Liver (tissue), 9 donors: ENCODE measurements around the gene TRIM9. TPM values are rescaled to one million over a fixed set of nuclear protein-coding genes. Genes with fewer than 3 reads are reported as not detected.

Experiments used
- DNase-seq: peaks from one replicate; pipeline ENCODE4 v3.0.0-alpha.2; 2017; ENCODE audit warnings: low spot score
- H3K27ac ChIP-seq, 2 donors: one replicate each; pipeline ENCODE4 v1.7.0; 2013; ENCODE audit warnings: inconsistent platforms in 2 of 2, low read length in 2 of 2, control low read depth in 1 of 2, low read depth in 1 of 2, mild to moderate bottlenecking in 1 of 2
- H3K27me3 ChIP-seq, 4 donors: one replicate each; pipeline versions ENCODE4 v1.6.1 to v1.7.0; 2013; ENCODE audit warnings: low read length in 3 of 4, inconsistent platforms in 1 of 4, mild to moderate bottlenecking in 1 of 4, moderate library complexity in 1 of 4; ENCODE audit not compliant: control insufficient read depth in 4 of 4, insufficient read depth in 4 of 4
- H3K36me3 ChIP-seq, 4 donors: one replicate each; pipeline versions ENCODE4 v1.6.1 to v1.7.0; 2013; ENCODE audit warnings: low read length in 3 of 4, mild to moderate bottlenecking in 3 of 4, low read depth in 1 of 4, moderate library complexity in 1 of 4; ENCODE audit not compliant: control insufficient read depth in 4 of 4, insufficient read depth in 3 of 4
- H3K4me1 ChIP-seq, 4 donors: one replicate each; pipeline versions ENCODE4 v1.6.1 to v1.7.0; 2013; ENCODE audit warnings: low read length in 3 of 4, mild to moderate bottlenecking in 3 of 4, moderate library complexity in 1 of 4; ENCODE audit not compliant: control insufficient read depth in 4 of 4, insufficient read depth in 4 of 4
- H3K4me3 ChIP-seq, 3 donors: one replicate each; pipeline versions ENCODE4 v1.6.1 to v1.7.0; 2013; ENCODE audit warnings: low read length in 3 of 3, control low read depth in 1 of 3, low read depth in 1 of 3, mild to moderate bottlenecking in 1 of 3
- H3K9ac ChIP-seq, 2 donors: one replicate each; pipeline ENCODE4 v1.7.0; 2013; ENCODE audit warnings: low read length in 2 of 2, mild to moderate bottlenecking in 2 of 2, moderate library complexity in 2 of 2, control low read depth in 1 of 2, low read depth in 1 of 2
- H3K9me3 ChIP-seq, 4 donors: one replicate each; pipeline versions ENCODE4 v1.6.1 to v1.7.0; 2013; ENCODE audit warnings: low read length in 3 of 4; ENCODE audit not compliant: control insufficient read depth in 4 of 4
- ATF3 ChIP-seq: IDR thresholded peaks from 2 replicates; pipeline ENCODE4 v1.6.1; 2016; ENCODE audit warnings: antibody characterized with exemption
- CTCF ChIP-seq: fragments of 150-350 bp; IDR thresholded peaks from 2 replicates; pipeline ENCODE4 v1.5.1; 2017; ENCODE audit warnings: improper control_type of control experiment, low read depth, low read length; ENCODE audit not compliant: missing input control
- EGR1 ChIP-seq, 2 donors: IDR thresholded peaks; 2 replicates each; pipeline ENCODE4 v1.6.1; 2016 to 2018; ENCODE audit warnings: antibody characterized with exemption in 2 of 2, low read depth in 2 of 2
- FOXA1 ChIP-seq: IDR thresholded peaks from 2 replicates; pipeline ENCODE4 v1.6.1; 2016; ENCODE audit warnings: antibody characterized with exemption
- FOXA2 ChIP-seq: IDR thresholded peaks from 2 replicates; pipeline ENCODE4 v1.6.1; 2016; ENCODE audit warnings: antibody characterized with exemption
- GABPA ChIP-seq, 2 donors: IDR thresholded peaks in 1 of 2; conservative IDR thresholded peaks in 1 of 2; 2 replicates each; pipeline ENCODE4 v1.6.1; 2016; ENCODE audit warnings: antibody characterized with exemption in 2 of 2, mild to moderate bottlenecking in 1 of 2, moderate library complexity in 1 of 2
- HNF4A ChIP-seq, 2 donors: conservative IDR thresholded peaks; 2 replicates each; pipeline ENCODE4 v1.6.1; 2016; ENCODE audit warnings: antibody characterized with exemption in 2 of 2, mild to moderate bottlenecking in 2 of 2
- HNF4G ChIP-seq: IDR thresholded peaks from 2 replicates; pipeline ENCODE4 v1.6.1; 2016; ENCODE audit warnings: antibody characterized with exemption
- JUND ChIP-seq, 2 donors: IDR thresholded peaks; 2 replicates each; pipeline ENCODE4 v1.6.1; 2016; ENCODE audit warnings: antibody characterized with exemption in 2 of 2
- MAX ChIP-seq: IDR thresholded peaks from 2 replicates; pipeline ENCODE4 v1.6.1; 2016; ENCODE audit warnings: antibody characterized with exemption
- NR2F2 ChIP-seq: IDR thresholded peaks from 2 replicates; pipeline ENCODE4 v1.6.1; 2016; ENCODE audit warnings: antibody characterized with exemption
- RAD21 ChIP-seq, 2 donors: IDR thresholded peaks; 2 replicates each; pipeline ENCODE4 v1.6.1; 2016; ENCODE audit warnings: antibody characterized with exemption in 2 of 2, mild to moderate bottlenecking in 2 of 2
- REST ChIP-seq: IDR thresholded peaks from 2 replicates; pipeline ENCODE4 v1.6.1; 2016; ENCODE audit warnings: antibody characterized with exemption, mild to moderate bottlenecking
- RXRA ChIP-seq, 2 donors: IDR thresholded peaks; 2 replicates each; pipeline ENCODE4 v1.6.1; 2017 to 2018; ENCODE audit warnings: antibody characterized with exemption in 2 of 2, mild to moderate bottlenecking in 1 of 2
- SP1 ChIP-seq: IDR thresholded peaks from 2 replicates; pipeline ENCODE4 v1.6.1; 2018; ENCODE audit warnings: antibody characterized with exemption, mild to moderate bottlenecking
- TAF1 ChIP-seq: conservative IDR thresholded peaks from 2 replicates; pipeline ENCODE4 v1.6.1; 2016; ENCODE audit warnings: antibody characterized with exemption, mild to moderate bottlenecking
- YY1 ChIP-seq: IDR thresholded peaks from 2 replicates; pipeline ENCODE4 v1.6.1; 2016; ENCODE audit warnings: antibody characterized with exemption, mild to moderate bottlenecking
- ZBTB33 ChIP-seq: IDR thresholded peaks from 2 replicates; pipeline ENCODE4 v1.6.1; 2016; ENCODE audit warnings: antibody characterized with exemption
- WGBS: extraction: QIAGEN DNeasy Blood & Tissue Kit; methylation state at CpG from one replicate; pipeline ENCODE4 v1.1.7; 2013; 5-methylcytosine and 5-hydroxymethylcytosine counted together
- polyA plus RNA-seq, 2 donors: library from polyadenylated mRNA; stranded (reverse) in 1 of 2; unstranded in 1 of 2; fragments of 200-250 nt in 1 of 2; fragments of >200 nt in 1 of 2; fragmentation: Nextera tagmentation in 1 of 2; extraction: Ambion mirVana in 1 of 2; gene quantifications; one replicate each; pipeline versions ENCODE4 v1.2.1 to v1.2.3, GENCODE V29; 2013 to 2015
- total RNA-seq, 2 donors: library from RNA; depleted of rRNA; stranded (reverse); fragments of >200 nt; gene quantifications; one replicate each; pipeline ENCODE4 v1.2.3, GENCODE V29; 2014
- donor health status: healthy.
- donor health status: healthy.
- donor health status: healthy.
- donor health status: healthy.
- donor health status: healthy.

Gene TRIM9
- total and polyA plus RNA-seq, 4 donors = 0.09 to 1.6 (median 0.18) TPM

GRCh38 chr14:51004352-51004800 is 90.5 kb downstream of the TRIM9 start:
- no peak overlapping the region for H3K27ac ChIP-seq
- H3K4me3 ChIP-seq = no peak overlapping the region
- no peaks in the 10 kb centered on the region for H3K36me3 ChIP-seq
- TF ChIP-seq HNF4A (conservative IDR thresholded peaks at IDR 0.05) = no peak
- no peak overlapping the region for H3K9ac ChIP-seq
- no peaks in the 10 kb centered on the region for H3K9me3 ChIP-seq
- no peaks in the 10 kb centered on the region for H3K27me3 ChIP-seq
- H3K4me1 ChIP-seq = peaks cover 0 to 11% (median 5%) of the 10 kb centered on the region in 4 donors
- DNase-seq = no peak

- H3K4me1 ChIP-seq = peaks cover 0 to 11% (median 5%) of the 10 kb centered on the region in 4 donors
- TF ChIP-seq FOXA1 = no peak
- no peak for TF ChIP-seq EGR1 (IDR thresholded peaks at IDR 0.05; ENCODE audit: low read depth in 2 of 2)
- no peak for TF ChIP-seq YY1
- no peak for TF ChIP-seq MAX
- no peak for TF ChIP-seq JUND (IDR thresholded peaks at IDR 0.05)
- no peak for TF ChIP-seq RAD21 (IDR thresholded peaks at IDR 0.05)
- no peak for TF ChIP-seq REST
- TF ChIP-seq ZBTB33 = no peak
- no peak for TF ChIP-seq GABPA (IDR thresholded peaks at IDR 0.05 in 1 of 2, conservative IDR thresholded peaks at IDR 0.05 in 1 of 2)
- 95% methylated on average over 5 of the region's 5 CpGs for WGBS
- H3K9me3 ChIP-seq = no peaks in the 10 kb centered on the region
- H3K9ac ChIP-seq = no peak overlapping the region
- no peak for DNase-seq
- no peaks in the 10 kb centered on the region for H3K36me3 ChIP-seq
- H3K27me3 ChIP-seq = no peaks in the 10 kb centered on the region
- H3K4me3 ChIP-seq = no peak overlapping the region
- H3K27ac ChIP-seq = no peak overlapping the region
These were observed 92.4 kb downstream of the TRIM9 start for GRCh38 chr14:51002406-51002999.

GRCh38 chr14:51000566-51000965 is 94.3 kb downstream of the TRIM9 start:
- H3K27ac ChIP-seq = no peak overlapping the region
- no peaks in the 10 kb centered on the region for H3K36me3 ChIP-seq
- peaks cover 0 to 11% (median 5%) of the 10 kb centered on the region in 4 donors for H3K4me1 ChIP-seq
- 91% methylated on average over 9 of the region's 9 CpGs for WGBS
- DNase-seq = no peak
- H3K4me3 ChIP-seq = no peak overlapping the region
- H3K9me3 ChIP-seq = no peaks in the 10 kb centered on the region
- no peak overlapping the region for H3K9ac ChIP-seq
- H3K27me3 ChIP-seq = no peaks in the 10 kb centered on the region
- TF ChIP-seq RXRA (IDR thresholded peaks at IDR 0.05) (no peak), EGR1 (IDR thresholded peaks at IDR 0.05; ENCODE audit: low read depth in 2 of 2) (no peak), ZBTB33 (no peak), FOXA1 (no peak), FOXA2 (no peak), HNF4A (conservative IDR thresholded peaks at IDR 0.05) (no peak), GABPA (IDR thresholded peaks at IDR 0.05 in 1 of 2, conservative IDR thresholded peaks at IDR 0.05 in 1 of 2) (no peak), TAF1 (no peak), YY1 (no peak), CTCF (no peak), ATF3 (no peak), NR2F2 (no peak), SP1 (no peak), HNF4G (no peak)
